NCI-H2171 treated with DMSO at 0.1 percent for 48 hours (cell line): ENCODE results near the gene ZNF598.
A peak's percentile ranks its signal among the peaks of the same experiment; 100 is the strongest.

Source experiments
- DNase-seq: peaks from one replicate; lab custom pipeline; 2025; lab: John Stamatoyannopoulos, UW

Gene ZNF598

GRCh38 chr16:2006317-2006716 lies 3.3 kb downstream of the ZNF598 start:
- DNase-seq: no peak

GRCh38 chr16:2005646-2006045 lies 4.0 kb downstream of the ZNF598 start:
- peak; percentile 29 for DNase-seq

- peak; percentile 60 for DNase-seq
Measured at GRCh38 chr16:2004795-2005517, 4.7 kb downstream of the ZNF598 start.

- DNase-seq: peak; percentile 94
Measured at GRCh38 chr16:2003827-2004641, 5.6 kb downstream of the ZNF598 start.

- DNase-seq: no peak
Measured at GRCh38 chr16:2003231-2003826, 6.3 kb downstream of the ZNF598 start.

GRCh38 chr16:2002406-2003230 lies 7.0 kb downstream of the ZNF598 start:
- no peak for DNase-seq

- DNase-seq: no peak
Measured at GRCh38 chr16:2001456-2002355, 7.9 kb downstream of the ZNF598 start.

GRCh38 chr16:2001035-2001434 lies 8.6 kb downstream of the ZNF598 start:
- no peak for DNase-seq

- DNase-seq: no peak
Measured at GRCh38 chr16:1999866-2000514, 9.6 kb downstream of the ZNF598 start.

GRCh38 chr16:1998852-1999801 lies 10.5 kb downstream of the ZNF598 start:
- no peak for DNase-seq

GRCh38 chr16:1998360-1998835 lies 11.2 kb downstream of the ZNF598 start:
- DNase-seq: no peak

- no peak for DNase-seq
Measured at GRCh38 chr16:1997494-1998359, 11.9 kb downstream of the ZNF598 start.

GRCh38 chr16:1993731-1994131 lies 15.9 kb downstream of the ZNF598 start:
- DNase-seq: no peak

- DNase-seq: no peak
Measured at GRCh38 chr16:1992704-1993317, 16.8 kb downstream of the ZNF598 start.

GRCh38 chr16:1991948-1992703 lies 17.5 kb downstream of the ZNF598 start:
- DNase-seq: no peak

GRCh38 chr16:1991588-1991947 lies 18.1 kb downstream of the ZNF598 start:
- DNase-seq: no peak

- DNase-seq: no peak
Measured at GRCh38 chr16:1991135-1991551, 18.5 kb downstream of the ZNF598 start.
